Heart left ventricle (tissue), 13 donors: ENCODE measurements around the gene ANXA11.

ENCODE experiments used
- POLR2A ChIP-seq, 2 donors: fragments of 450-650 bp; IDR thresholded peaks; one replicate each; pipeline ENCODE4 v1.6.1; 2017; ENCODE audit warnings: antibody characterized with exemption in 2 of 2, mild to moderate bottlenecking in 2 of 2, moderate library complexity in 2 of 2
- TF ChIP-seq, protein P1 (sequence below), 12 donors: fragments of 200-600 bp; sonication (generic) in 4 of 12; IDR thresholded peaks; one replicate each; pipeline versions ENCODE4 v1.5.0 to v1.8.0; 2018 to 2022; ENCODE audit warnings: antibody characterized with exemption in 12 of 12, mild to moderate bottlenecking in 5 of 12
- donor health status: ischemic (EF 13 %, LVEDD 7.1; RV severe dilation, severe dysfunction).
- donor health status: DM: no; HTN: yes; CAD: no.
- donor health status: DM: no; HTN: no; CAD: no.
- donor health status: ischemic (EF 25% LVEDD 6.9; RV normal size, moderate dysfunction).
- donor health status: ischemic (EF 25% LVEDD 5.7; RV mildly dilated, moderate dysfunction).
- donor health status: ischemic (EF 35%, LVEDD 5.7; RV mildly dilated, moderate dysfunction).
- donor health status: nonischemic (EF 11% LVEDD 7.7; RV severe dilation, severe dysfunction).
- donor health status: DM: yes; HTN: yes; CAD: no.
- donor health status: PGD.
- donor health status: ischemic (EF 29% LVEDD 5.4; RV normal size, mild dysfunction).
- donor health status: nonischemic (EF 23%, LVEDD 6.1; RV moderate dilation, normal function).

- no peak for TF ChIP-seq POLR2A (IDR thresholded peaks at IDR 0.05)
- TF ChIP-seq, protein P1, sequence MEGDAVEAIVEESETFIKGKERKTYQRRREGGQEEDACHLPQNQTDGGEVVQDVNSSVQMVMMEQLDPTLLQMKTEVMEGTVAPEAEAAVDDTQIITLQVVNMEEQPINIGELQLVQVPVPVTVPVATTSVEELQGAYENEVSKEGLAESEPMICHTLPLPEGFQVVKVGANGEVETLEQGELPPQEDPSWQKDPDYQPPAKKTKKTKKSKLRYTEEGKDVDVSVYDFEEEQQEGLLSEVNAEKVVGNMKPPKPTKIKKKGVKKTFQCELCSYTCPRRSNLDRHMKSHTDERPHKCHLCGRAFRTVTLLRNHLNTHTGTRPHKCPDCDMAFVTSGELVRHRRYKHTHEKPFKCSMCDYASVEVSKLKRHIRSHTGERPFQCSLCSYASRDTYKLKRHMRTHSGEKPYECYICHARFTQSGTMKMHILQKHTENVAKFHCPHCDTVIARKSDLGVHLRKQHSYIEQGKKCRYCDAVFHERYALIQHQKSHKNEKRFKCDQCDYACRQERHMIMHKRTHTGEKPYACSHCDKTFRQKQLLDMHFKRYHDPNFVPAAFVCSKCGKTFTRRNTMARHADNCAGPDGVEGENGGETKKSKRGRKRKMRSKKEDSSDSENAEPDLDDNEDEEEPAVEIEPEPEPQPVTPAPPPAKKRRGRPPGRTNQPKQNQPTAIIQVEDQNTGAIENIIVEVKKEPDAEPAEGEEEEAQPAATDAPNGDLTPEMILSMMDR (IDR thresholded peaks at IDR 0.05), result peak in 5 of 12 donors; percentile 16 to 28 (median 22)
Measured at GRCh38 chr10:80161321-80162083, 43.8 kb downstream of the ANXA11 start.
